ENCODE data around the gene ZNF525. TPM values are rescaled to one million over a fixed set of nuclear protein-coding genes. Genes with fewer than 3 reads are reported as not detected.
"Not testable (repeated sequence)": the region's sequence is repeated elsewhere in the genome, so short reads cannot be mapped to it uniquely, and the experiment has no call there.

Gene ZNF525
- total RNA-seq, 2 donors from 2014 or later: 20.7 to 27.0 TPM

- peaks cover 4 to 12% of the 10 kb centered on the region in 2 donors for H3K36me3 Mint-ChIP-seq (ENCODE audit: insufficient read depth in 2 of 2)
- not testable (repeated sequence) for H3K27ac Mint-ChIP-seq; H3K4me1 Mint-ChIP-seq (ENCODE audit: low read depth); DNase-seq; ATAC-seq (replicated peaks in 1 of 2); H3K4me3 Mint-ChIP-seq; H3K27me3 Mint-ChIP-seq (ENCODE audit: low read depth)
- H3K9me3 Mint-ChIP-seq: peaks cover 5 to 12% of the 10 kb centered on the region in 2 donors
Observed at GRCh38 chr19:53420520-53421315, 55.2 kb downstream of the ZNF525 start.

DNA sequence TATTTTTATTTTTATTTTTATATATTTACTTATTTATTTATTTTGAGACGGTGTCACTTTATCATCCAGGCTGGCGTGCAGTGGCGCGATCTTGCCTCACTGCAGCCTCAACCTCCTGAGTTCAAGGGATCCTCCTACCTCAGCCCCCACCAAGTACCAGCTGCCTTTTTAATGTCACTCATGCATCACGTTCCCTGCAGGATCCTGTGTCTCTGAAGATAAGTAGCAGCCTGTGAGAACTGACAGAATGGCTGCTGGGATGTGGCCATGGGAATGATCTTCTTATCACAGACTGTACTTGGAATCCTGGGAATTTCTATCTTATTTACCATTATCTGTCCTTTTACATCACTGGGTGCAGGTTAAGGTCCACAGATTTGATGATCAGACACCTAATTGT lies 57.0 kb downstream of the ZNF525 start:
- H3K4me1 Mint-ChIP-seq (ENCODE audit: low read depth): no peaks in the 10 kb centered on the region
- no peak overlapping the region for H3K27ac Mint-ChIP-seq
- H3K27me3 Mint-ChIP-seq (ENCODE audit: low read depth): no peaks in the 10 kb centered on the region
- H3K9me3 Mint-ChIP-seq: peaks cover 2 to 3% of the 10 kb centered on the region in 2 donors
- no peak overlapping the region for H3K4me3 Mint-ChIP-seq
- H3K36me3 Mint-ChIP-seq (ENCODE audit: insufficient read depth in 2 of 2): peaks cover 0 to 3% of the 10 kb centered on the region in 2 donors
- ATAC-seq (replicated peaks in 1 of 2): no peak
- DNase-seq: no peak

- not testable (repeated sequence) for H3K27ac Mint-ChIP-seq; H3K9me3 Mint-ChIP-seq; DNase-seq; H3K36me3 Mint-ChIP-seq (ENCODE audit: insufficient read depth in 2 of 2); H3K27me3 Mint-ChIP-seq (ENCODE audit: low read depth); H3K4me3 Mint-ChIP-seq; H3K4me1 Mint-ChIP-seq (ENCODE audit: low read depth); ATAC-seq (replicated peaks in 1 of 2)
Observed at GRCh38 chr19:53423074-53423473, 57.6 kb downstream of the ZNF525 start.

GRCh38 chr19:53423680-53424079 lies 58.2 kb downstream of the ZNF525 start:
- not testable (repeated sequence) for H3K36me3 Mint-ChIP-seq (ENCODE audit: insufficient read depth in 2 of 2); DNase-seq; H3K4me3 Mint-ChIP-seq; H3K9me3 Mint-ChIP-seq; H3K27me3 Mint-ChIP-seq (ENCODE audit: low read depth); H3K27ac Mint-ChIP-seq; H3K4me1 Mint-ChIP-seq (ENCODE audit: low read depth); ATAC-seq (replicated peaks in 1 of 2)

DNA sequence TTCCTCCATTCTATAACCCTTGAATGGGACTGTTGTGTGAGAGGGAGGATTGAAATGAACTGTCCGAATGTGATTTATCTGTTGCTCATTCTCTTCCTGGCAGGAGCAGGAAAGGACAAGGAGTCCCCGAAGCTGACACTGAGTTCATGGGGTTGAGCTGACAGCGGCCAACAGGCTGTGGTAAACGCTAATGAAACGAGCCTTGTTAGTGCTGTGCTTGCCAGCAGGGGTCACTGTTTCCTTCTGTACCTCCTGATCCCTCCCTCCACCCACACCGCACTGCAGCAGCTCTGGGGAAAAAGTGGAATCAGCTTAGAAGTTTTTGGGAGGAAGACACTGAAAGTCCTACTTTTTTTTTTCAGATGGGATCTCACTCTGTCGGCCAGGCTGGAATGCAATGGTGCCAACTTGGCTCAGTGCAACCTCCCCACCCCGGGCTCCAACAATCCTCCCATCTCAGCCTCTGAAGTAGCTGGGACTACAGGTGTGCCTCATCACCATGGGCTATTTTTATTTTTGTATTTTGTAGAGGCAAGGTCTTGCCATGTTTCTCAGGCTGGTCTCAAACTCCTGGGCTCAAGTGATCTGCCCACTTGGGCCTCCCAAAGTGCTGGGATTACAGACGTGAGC lies 59.6 kb downstream of the ZNF525 start:
- H3K4me3 Mint-ChIP-seq: no peak overlapping the region
- ATAC-seq (replicated peaks in 1 of 2) (peak; percentile 46 to 61), DNase-seq (peak; percentile 63 to 68)
- H3K27ac Mint-ChIP-seq: no peak overlapping the region
- H3K9me3 Mint-ChIP-seq: no peaks in the 10 kb centered on the region
- peaks cover 10% of the 10 kb centered on the region for H3K4me1 Mint-ChIP-seq (ENCODE audit: low read depth)
- no peaks in the 10 kb centered on the region for H3K27me3 Mint-ChIP-seq (ENCODE audit: low read depth)
- peaks cover 0 to 2% of the 10 kb centered on the region in 2 donors for H3K36me3 Mint-ChIP-seq (ENCODE audit: insufficient read depth in 2 of 2)

DNA sequence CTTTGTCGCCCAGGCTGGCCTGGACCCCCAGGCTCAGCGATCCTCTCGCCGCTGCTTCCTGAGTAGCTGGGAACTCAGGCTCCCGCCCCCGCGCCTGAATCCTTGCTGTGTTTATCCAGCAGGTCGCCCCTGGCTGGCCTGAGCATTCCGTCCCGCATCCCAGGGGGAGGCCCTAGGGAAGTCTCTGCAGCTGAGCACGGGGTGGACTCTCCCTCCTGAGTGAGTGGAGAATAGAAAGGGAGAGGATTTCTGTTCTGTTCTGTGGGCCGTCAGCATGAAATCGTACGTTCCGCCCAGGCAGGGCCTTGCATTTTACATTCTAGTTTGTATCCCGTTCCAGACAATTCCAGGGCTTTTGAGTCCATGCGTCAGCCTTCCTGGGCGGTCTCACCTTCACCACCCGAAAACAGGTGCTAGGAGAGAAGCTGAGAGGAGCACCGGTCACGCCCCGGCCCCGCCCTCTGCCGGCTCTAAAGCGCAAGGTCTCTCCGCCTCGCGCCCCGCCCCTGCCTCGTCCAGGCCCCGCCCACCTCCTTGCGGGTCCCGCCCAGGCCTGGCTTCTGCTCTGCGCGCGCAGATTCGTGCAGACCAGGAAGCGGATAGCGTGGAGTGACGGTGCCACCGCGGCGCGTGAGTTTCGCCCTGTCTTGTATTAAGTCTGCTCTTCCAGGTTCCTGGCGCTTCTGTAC lies 66.0 kb downstream of the ZNF525 start, which contains the start of gene ZNF761:
TSS of gene ZNF761 (plus strand) at position 586 of the 689 bp plus-strand sequence. CDS start 15,285 bp downstream, outside the sequence.
- peak; percentile 97 to 99 for ATAC-seq (replicated peaks in 1 of 2)
- Mint-ChIP-seq H3K36me3 (ENCODE audit: insufficient read depth in 2 of 2) (peaks cover 24 to 36% of the 10 kb centered on the region in 2 donors), H3K27ac (peak within 1 kb of the TSS; percentile 72), H3K4me1 (ENCODE audit: low read depth) (peaks cover 40% of the 10 kb centered on the region), H3K27me3 (ENCODE audit: low read depth) (no peaks in the 10 kb centered on the region), H3K9me3 (peaks cover 0 to 1% of the 10 kb centered on the region in 2 donors), H3K4me3 (peak within 1 kb of the TSS; percentile 90 to 96)
- DNase-seq: peak; percentile 96 to 99

DNA sequence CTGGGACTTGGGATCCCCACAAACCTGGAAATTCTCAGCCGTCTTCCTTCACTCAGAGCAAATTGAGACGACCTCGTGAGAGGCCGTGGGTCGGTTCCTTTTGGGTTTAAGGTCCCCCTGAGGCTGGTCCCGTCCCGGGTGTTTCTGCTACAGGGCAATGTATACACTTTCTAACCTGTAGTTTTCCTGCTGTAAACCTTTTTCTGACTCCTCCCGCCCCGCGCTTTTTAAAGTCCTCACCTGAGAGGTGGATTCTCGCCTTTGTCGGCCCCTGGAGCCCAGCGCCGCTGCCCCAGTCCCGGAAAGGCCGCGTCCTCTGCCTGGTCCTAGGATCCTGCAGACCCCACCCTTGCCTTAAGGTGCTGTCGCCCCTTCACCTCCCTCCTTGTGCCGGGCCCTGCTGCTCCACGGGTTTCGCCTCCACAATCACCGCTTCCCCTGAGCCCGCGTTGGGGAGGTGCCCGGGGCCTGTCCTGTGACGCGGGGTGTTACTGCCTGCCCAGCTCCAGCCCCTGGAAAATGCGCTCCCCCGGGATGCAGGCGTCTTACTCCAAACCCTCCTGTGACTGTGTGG lies 66.7 kb downstream of the ZNF525 start:
- H3K9me3 Mint-ChIP-seq: peaks cover 0 to 1% of the 10 kb centered on the region in 2 donors
- peaks cover 40% of the 10 kb centered on the region for H3K4me1 Mint-ChIP-seq (ENCODE audit: low read depth)
- H3K4me3 Mint-ChIP-seq: peak overlapping the region; percentile 90 to 96
- peak in 1 of 2 donors; percentile 26 for DNase-seq
- peak overlapping the region; percentile 72 for H3K27ac Mint-ChIP-seq
- peaks cover 28 to 39% of the 10 kb centered on the region in 2 donors for H3K36me3 Mint-ChIP-seq (ENCODE audit: insufficient read depth in 2 of 2)
- H3K27me3 Mint-ChIP-seq (ENCODE audit: low read depth): no peaks in the 10 kb centered on the region
- ATAC-seq (replicated peaks in 1 of 2): peak; percentile 29 to 30

Other genes with a start within 250 kb of the ZNF525 start
- gene ZNF415, start 232.8 kb upstream of the ZNF525 start, total RNA-seq: 1 to 10 TPM; 3.4 to 5.2 TPM
- gene ZNF347, start 206.7 kb upstream of the ZNF525 start, total RNA-seq: 1 to 10 TPM; 4.7 to 6.5 TPM
- 1 to 10 TPM; 5.6 to 6.5 TPM for gene ZNF665, start 172.3 kb upstream of the ZNF525 start, total RNA-seq
- gene ZNF677, start 110.8 kb upstream of the ZNF525 start, total RNA-seq: 10 to 100 TPM in 1 of 2 donors, 1 to 10 TPM in 1; 9.0 to 10.5 TPM
- gene VN1R2, start 107.4 kb upstream of the ZNF525 start, total RNA-seq: not detected
- not detected for gene VN1R4, start 98.0 kb upstream of the ZNF525 start, total RNA-seq
- 1 to 10 TPM; 5.4 to 6.0 TPM for gene ZNF845, start 32.0 kb upstream of the ZNF525 start, total RNA-seq
- 10 to 100 TPM; 13.4 to 14.6 TPM for gene ZNF765, start 29.4 kb downstream of the ZNF525 start, total RNA-seq
- 10 to 100 TPM; 16.1 to 21.0 TPM for gene ZNF761, start 66.3 kb downstream of the ZNF525 start, total RNA-seq
- 1 to 10 TPM; 7.9 to 8.2 TPM for gene ZNF813, start 102.0 kb downstream of the ZNF525 start, total RNA-seq
- gene ZNF331, start 172.4 kb downstream of the ZNF525 start, total RNA-seq: 10 to 100 TPM; 63.7 to 71.4 TPM

All from activated T-cell treated with anti-CD3 and anti-CD28 coated beads, Interleukin-2, amount 50 U/mL, for 72 hours (primary cell).